Muscle of leg (tissue), 11 donors: Measurements from ENCODE around the gene XPO4. TPM values are rescaled to one million over a fixed set of nuclear protein-coding genes. Genes with fewer than 3 reads are reported as not detected.
A peak's percentile ranks its signal among the peaks of the same experiment; 100 is the strongest.
"Not testable (repeated sequence)": the region's sequence is repeated elsewhere in the genome, so short reads cannot be mapped to it uniquely, and the experiment has no call there.

Experiments used
- DNase-seq: peaks from one replicate; pipeline ENCODE4 v3.0.0; 2013
- H3K27ac ChIP-seq: one replicate; pipeline ENCODE4 v1.5.1; 2013; ENCODE audit warnings: mild to moderate bottlenecking, low read length, control low read depth
- H3K27me3 ChIP-seq: one replicate; pipeline ENCODE4 v1.6.1; 2013; ENCODE audit warnings: low read length; ENCODE audit not compliant: control insufficient read depth, insufficient read depth
- H3K36me3 ChIP-seq: one replicate; pipeline ENCODE4 v1.6.1; 2013; ENCODE audit warnings: low read length; ENCODE audit not compliant: control insufficient read depth, insufficient read depth
- H3K4me1 ChIP-seq: one replicate; pipeline ENCODE4 v1.6.1; 2013; ENCODE audit warnings: low read length; ENCODE audit not compliant: control insufficient read depth, insufficient read depth
- H3K4me3 ChIP-seq: one replicate; pipeline ENCODE4 v1.5.1; 2013; ENCODE audit warnings: low read length, control low read depth
- H3K9me3 ChIP-seq: replicated peaks from 2 replicates; pipeline ENCODE4 v1.6.1; 2013; ENCODE audit warnings: low read depth, low read length; ENCODE audit not compliant: control insufficient read depth
- WGBS: methylation state at CpG from one replicate; pipeline ENCODE4 v1.1.5; 2013; ENCODE audit warnings: missing lambda C conversion rate; ENCODE audit not compliant: insufficient coverage; 5-methylcytosine and 5-hydroxymethylcytosine counted together
- polyA plus RNA-seq, 8 donors: library from polyadenylated mRNA; unstranded; fragments of 120-200 nt; gene quantifications; one replicate each; pipeline versions ENCODE4 v1.2.1 to v1.2.3, GENCODE V29; 2013; ENCODE audit warnings: inconsistent platforms in 1 of 8, low replicate concordance in 1 of 8; ENCODE audit not compliant: insufficient read length in 8 of 8, insufficient read depth in 1 of 8
- total RNA-seq: library from RNA; stranded (reverse); fragments of 120-200 nt; gene quantifications from one replicate; pipeline ENCODE4 v1.2.4, GENCODE V29; 2013

XPO4 gene
- total and polyA plus RNA-seq, 9 donors: 15.4 to 39.8 (median 22.5) TPM

- Histone ChIP-seq H3K4me3 (no peak overlapping the region), H3K9me3 (peaks cover 25% of the 10 kb centered on the region), H3K36me3 (no peaks in the 10 kb centered on the region), H3K4me1 (no peaks in the 10 kb centered on the region), H3K27ac (no peak overlapping the region), H3K27me3 (no peaks in the 10 kb centered on the region)
- no CpG with 5 or more reads among the region's 1 CpG for WGBS
- DNase-seq: no peak
Measured at GRCh38 chr13:20749377-20749776, 153.2 kb downstream of the XPO4 start.

GRCh38 chr13:20743830-20744404 lies 158.6 kb downstream of the XPO4 start:
- not testable (repeated sequence) for H3K9me3 ChIP-seq, DNase-seq, H3K4me3 ChIP-seq, H3K27ac ChIP-seq, H3K27me3 ChIP-seq, H3K36me3 ChIP-seq, H3K4me1 ChIP-seq
- no CpG with 5 or more reads among the region's 4 CpGs for WGBS

GRCh38 chr13:20740021-20740420 lies 162.5 kb downstream of the XPO4 start:
- no peaks in the 10 kb centered on the region for H3K27me3 ChIP-seq
- H3K36me3 ChIP-seq: no peaks in the 10 kb centered on the region
- no peaks in the 10 kb centered on the region for H3K4me1 ChIP-seq
- no peak overlapping the region for H3K27ac ChIP-seq
- peaks cover 5% of the 10 kb centered on the region for H3K9me3 ChIP-seq
- H3K4me3 ChIP-seq: no peak overlapping the region
- 98% methylated on average over 22 of the region's 22 CpGs for WGBS
- no peak for DNase-seq

GRCh38 chr13:20738616-20739015 lies 163.9 kb downstream of the XPO4 start:
- Histone ChIP-seq H3K4me1 (no peaks in the 10 kb centered on the region), H3K27me3 (no peaks in the 10 kb centered on the region), H3K4me3 (no peak overlapping the region), H3K36me3 (no peaks in the 10 kb centered on the region), H3K27ac (no peak overlapping the region), H3K9me3 (peaks cover 3% of the 10 kb centered on the region)
- DNase-seq: no peak
- 75% methylated on average over 6 of the region's 6 CpGs for WGBS

GRCh38 chr13:20729633-20730585 lies 172.6 kb downstream of the XPO4 start:
- no peak overlapping the region for H3K4me3 ChIP-seq
- H3K27ac ChIP-seq: no peak overlapping the region
- no peaks in the 10 kb centered on the region for H3K27me3 ChIP-seq
- 91% methylated on average over 25 of the region's 33 CpGs for WGBS
- H3K36me3 ChIP-seq: peaks cover 8% of the 10 kb centered on the region
- DNase-seq: no peak
- H3K4me1 ChIP-seq: peaks cover 14% of the 10 kb centered on the region
- no peaks in the 10 kb centered on the region for H3K9me3 ChIP-seq

- DNase-seq: peak; percentile 94
- Histone ChIP-seq H3K9me3 (no peaks in the 10 kb centered on the region), H3K4me1 (peaks cover 14% of the 10 kb centered on the region), H3K27me3 (no peaks in the 10 kb centered on the region), H3K27ac (peak overlapping the region; percentile 13), H3K4me3 (no peak overlapping the region), H3K36me3 (peaks cover 8% of the 10 kb centered on the region)
- WGBS: 29% methylated on average over 4 of the region's 14 CpGs
Measured at GRCh38 chr13:20728579-20729311, 173.8 kb downstream of the XPO4 start.

- Histone ChIP-seq H3K27me3 (no peaks in the 10 kb centered on the region), H3K4me1 (peaks cover 14% of the 10 kb centered on the region), H3K9me3 (no peaks in the 10 kb centered on the region), H3K27ac (no peak overlapping the region), H3K4me3 (no peak overlapping the region), H3K36me3 (peaks cover 8% of the 10 kb centered on the region)
- DNase-seq: no peak
- no CpG with 5 or more reads among the region's 6 CpGs for WGBS
Measured at GRCh38 chr13:20727856-20728255, 174.7 kb downstream of the XPO4 start.

Other genes with a start within 250 kb of the XPO4 start
- gene IL17D, start 199.0 kb downstream of the XPO4 start, total RNA-seq: 17.6 TPM
- gene IL17D, start 199.0 kb downstream of the XPO4 start, polyA plus RNA-seq: 10 to 100 TPM; 29.7 to 55.8 (median 33.5) TPM
- gene EEF1AKMT1, start 128.8 kb downstream of the XPO4 start, total RNA-seq: 16.0 TPM
- gene EEF1AKMT1, start 128.8 kb downstream of the XPO4 start, polyA plus RNA-seq: 10 to 100 TPM in 7 of 8 donors, 1 to 10 TPM in 1; 9.3 to 13.7 (median 11.3) TPM
- gene LATS2, start 158.8 kb upstream of the XPO4 start, total RNA-seq: 7.3 TPM
- gene LATS2, start 158.8 kb upstream of the XPO4 start, polyA plus RNA-seq: 10 to 100 TPM; 13.5 to 25.7 (median 18.5) TPM
- gene SAP18, start 237.4 kb upstream of the XPO4 start, total RNA-seq: 137 TPM
- gene SAP18, start 237.4 kb upstream of the XPO4 start, polyA plus RNA-seq: 100 to 1,000 TPM; 165 to 225 (median 187) TPM